Posterior vena cava (tissue), 2 donors: ENCODE measurements around the gene SHROOM3. TPM values are rescaled to one million over a fixed set of nuclear protein-coding genes. Genes with fewer than 3 reads are reported as not detected.
A peak's percentile ranks its signal among the peaks of the same experiment; 100 is the strongest.
"Not testable (repeated sequence)": the region's sequence is repeated elsewhere in the genome, so short reads cannot be mapped to it uniquely, and the experiment has no call there.

Source experiments
- DNase-seq: peaks from one replicate; pipeline ENCODE4 v3.0.0-alpha.2; 2020; ENCODE audit warnings: low spot score
- intact Hi-C, 2 donors: fragments of 100-400 bp; cut with DNase I; formaldehyde crosslinking; loops; one replicate each; pipeline versions ENCODE4 v1.14.1 to v1.14.2; 2022 to 2023
- total RNA-seq, 2 donors: library from RNA; stranded (reverse); fragmentation: NEBNext Ultra II Directional; extraction: Animal tissue kit (Norgen Biotek cat#: 25700); gene quantifications; one replicate each; pipeline ENCODE4 v1.2.1, GENCODE V29; 2021
- donor health status: DM: yes; HTN: yes; CAD: no.
- donor health status: DM: yes; HTN: yes; CAD: no.

SHROOM3 gene
- total RNA-seq, 2 donors from 2014 or later, result 71.4 to 77.8 TPM

GRCh38 chr4:76605099-76605563 is 170.1 kb downstream of the SHROOM3 start:
- intact Hi-C loops, result loop anchor here in 1 of 2 donors (5.0 kb wide), 1 partner anchor 88 kb away; no protein-coding TSS in a partner anchor
- DNase-seq, result no peak

DNA sequence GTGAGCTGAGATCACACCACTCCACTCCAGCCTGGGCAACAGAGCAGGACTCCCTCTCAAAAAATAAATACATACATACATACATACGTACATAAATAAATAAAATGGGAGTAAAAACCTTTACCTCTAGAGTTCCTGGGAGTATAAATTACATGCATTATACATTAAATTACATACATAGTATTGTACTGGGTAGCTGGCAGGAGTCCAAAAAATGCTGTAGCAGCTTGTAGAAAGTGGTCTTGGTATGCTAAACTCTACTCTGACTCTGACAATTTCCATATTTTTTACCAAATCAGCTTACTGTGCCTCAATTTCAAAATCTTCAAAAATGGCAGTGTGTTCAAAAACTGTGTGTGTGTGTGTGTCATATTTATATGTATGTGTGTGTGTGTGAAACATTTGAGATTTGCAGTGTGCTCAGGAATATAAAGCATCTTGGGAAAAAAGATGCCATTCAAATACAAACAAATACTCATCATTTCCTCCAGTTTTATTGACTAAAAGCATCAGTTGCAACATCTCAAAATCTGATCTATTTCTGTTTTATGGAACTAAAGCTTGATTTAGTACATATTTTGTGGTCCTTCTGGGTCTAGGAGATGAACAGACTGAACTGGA is 171.7 kb downstream of the SHROOM3 start:
- no peak for DNase-seq
- intact Hi-C loops, result loop anchor here (1.0 to 5.0 kb wide), 2 partner anchors 42 to 89 kb away; no protein-coding TSS in a partner anchor

DNA sequence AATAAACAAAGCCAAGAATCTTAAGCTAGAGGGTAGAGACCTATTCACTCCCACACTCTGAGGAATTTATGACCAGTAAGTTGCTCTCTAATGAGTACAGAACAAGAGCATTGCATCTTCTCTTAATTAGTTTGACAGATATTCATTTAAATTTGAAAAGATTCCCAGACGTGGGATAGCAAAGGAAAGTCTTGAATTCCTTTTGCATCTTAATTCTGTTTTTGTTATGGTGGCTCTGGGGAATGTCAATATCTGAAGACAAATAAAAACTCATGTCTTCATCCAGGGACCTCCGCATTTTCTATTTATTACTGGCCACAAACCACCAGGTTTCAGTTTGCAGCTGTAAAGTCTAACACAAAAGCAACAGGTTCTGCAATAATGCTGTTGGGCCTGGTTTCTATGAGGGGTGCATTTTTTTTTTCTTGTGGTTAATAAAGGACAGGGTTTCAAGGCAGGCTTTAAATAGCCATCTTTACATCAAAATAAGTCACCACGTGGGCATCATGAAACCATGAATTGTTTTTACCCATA is 172.3 kb downstream of the SHROOM3 start:
- intact Hi-C loops, result loop anchor here (1.0 to 5.0 kb wide), 2 partner anchors 43 to 90 kb away; no protein-coding TSS in a partner anchor
- no peak for DNase-seq

- intact Hi-C loops, result loop anchor here (1.0 to 5.0 kb wide), 2 partner anchors 44 to 91 kb away; no protein-coding TSS in a partner anchor
- no peak for DNase-seq
Measured at GRCh38 chr4:76607846-76608245, 172.8 kb downstream of the SHROOM3 start.

DNA sequence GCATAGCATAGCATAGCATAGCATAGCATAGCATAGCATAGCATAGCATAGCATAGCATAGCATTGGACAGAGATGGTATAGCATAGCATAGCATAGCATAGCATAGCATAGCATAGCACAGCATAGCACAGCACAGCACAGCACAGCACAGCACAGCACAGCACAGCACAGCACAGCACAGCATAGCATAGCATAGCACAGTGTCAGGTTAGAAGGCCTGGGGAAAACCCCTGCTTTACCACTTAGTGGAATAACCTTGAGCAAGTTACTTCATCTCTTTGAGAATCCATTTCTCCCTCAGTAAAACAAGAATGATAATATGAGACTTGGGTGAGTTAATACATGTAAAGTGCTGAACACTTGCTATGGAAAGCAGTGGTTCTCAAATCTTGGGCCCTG is 173.5 kb downstream of the SHROOM3 start:
- intact Hi-C loops, result loop anchor here in 1 of 2 donors (5.0 kb wide), 1 partner anchor 91 kb away; no protein-coding TSS in a partner anchor

GRCh38 chr4:76610751-76611547 is 175.9 kb downstream of the SHROOM3 start:
- intact Hi-C loops, result no loop called here
- DNase-seq, result no peak

More for the DNA sequence above, 173.5 kb downstream of the SHROOM3 start:
- DNase-seq, result not testable (repeated sequence)

DNA sequence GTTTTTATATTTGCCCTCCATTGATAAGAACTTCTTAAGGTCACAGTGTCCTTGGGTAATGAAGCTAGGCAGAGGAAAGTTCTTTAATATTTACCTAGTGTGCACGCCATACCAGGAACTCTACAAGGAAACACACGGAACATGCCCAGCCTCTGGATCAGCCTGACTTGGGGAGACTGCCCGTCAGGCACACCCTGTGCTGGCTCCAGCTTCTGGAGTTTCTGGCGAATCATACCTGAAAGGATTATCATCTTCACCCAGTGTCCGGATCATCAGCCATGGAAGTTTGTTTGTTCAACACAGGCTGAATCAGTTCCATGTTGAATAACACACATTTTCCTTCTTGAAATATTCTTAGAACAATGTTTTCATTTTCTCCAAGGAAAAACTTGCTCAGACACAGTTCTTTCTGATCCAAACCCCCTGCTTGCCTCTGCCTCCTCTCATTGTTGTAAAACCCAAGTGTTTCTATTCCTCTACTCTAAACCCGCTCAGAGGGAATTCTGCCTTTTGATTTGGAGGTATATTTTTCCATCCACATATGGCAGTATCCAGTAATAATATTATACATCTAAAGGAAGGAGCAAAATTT is 176.7 kb downstream of the SHROOM3 start:
- intact Hi-C loops, result no loop called here
- DNase-seq, result no peak

DNA sequence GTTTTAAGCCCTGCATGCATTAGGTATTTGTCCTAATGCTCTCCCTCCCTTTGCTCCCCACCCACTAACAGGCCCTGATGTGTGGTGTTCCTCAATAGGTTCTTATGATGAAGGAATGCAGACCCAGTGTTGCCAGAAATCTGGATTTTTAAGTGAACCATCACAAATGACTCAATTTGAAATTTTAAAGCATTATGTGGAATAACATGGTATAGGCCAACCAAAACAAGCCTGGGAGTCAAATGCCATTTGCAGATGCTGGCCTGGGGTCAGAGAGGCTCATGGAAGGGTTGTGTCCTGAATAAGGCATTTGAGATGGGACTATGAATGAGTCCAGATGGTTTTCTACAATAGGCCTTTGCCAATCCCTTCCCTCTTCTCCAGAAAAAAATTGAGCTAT is 179.6 kb downstream of the SHROOM3 start:
- no peak for DNase-seq
- intact Hi-C loops, result no loop called here

DNA sequence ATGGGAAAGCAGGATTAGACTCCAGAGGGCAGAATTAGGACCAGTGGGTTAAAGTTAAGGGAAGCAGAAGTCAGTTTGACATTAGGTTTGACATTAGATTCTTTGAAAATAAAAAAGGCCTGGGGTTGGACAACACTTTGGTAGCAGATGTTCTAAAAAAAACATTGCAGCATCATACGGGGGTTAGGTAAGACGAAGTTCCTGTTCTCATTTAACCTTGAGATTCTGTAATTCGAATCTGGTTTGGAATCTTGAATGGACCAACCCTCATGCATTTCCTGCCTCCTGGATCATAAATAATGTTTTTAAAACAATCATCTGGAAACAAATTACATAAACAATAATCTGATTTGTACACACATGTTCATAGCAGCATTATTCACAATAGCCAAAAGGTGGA is 181.0 kb downstream of the SHROOM3 start:
- intact Hi-C loops, result no loop called here
- no peak for DNase-seq

GRCh38 chr4:76616526-76616925 is 181.5 kb downstream of the SHROOM3 start:
- intact Hi-C loops, result no loop called here
- no peak for DNase-seq

GRCh38 chr4:76620723-76621468 is 185.9 kb downstream of the SHROOM3 start:
- intact Hi-C loops, result no loop called here
- no peak for DNase-seq

- intact Hi-C loops, result no loop called here
Measured at GRCh38 chr4:76622126-76622525, 187.1 kb downstream of the SHROOM3 start.

DNA sequence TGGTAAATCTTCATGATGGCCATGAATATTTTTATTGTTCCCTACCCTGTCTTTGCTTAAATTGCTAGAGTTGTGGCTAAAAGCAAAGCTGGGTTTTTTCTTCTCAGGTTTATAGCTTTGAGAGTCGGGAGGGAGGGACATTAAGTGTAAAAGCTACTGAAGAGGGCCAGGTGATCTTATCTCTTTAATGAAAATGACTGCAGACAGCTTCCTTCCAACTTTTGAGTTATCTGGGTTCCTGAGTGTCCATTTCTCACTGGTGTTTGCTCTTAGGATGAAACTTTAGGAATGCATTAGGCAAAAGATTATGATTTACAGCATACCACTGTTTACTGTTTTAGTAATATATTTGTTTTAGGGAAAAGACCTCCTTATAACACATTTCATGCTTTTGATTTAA is 187.7 kb downstream of the SHROOM3 start:
- intact Hi-C loops, result no loop called here
- DNase-seq, result no peak

More at GRCh38 chr4:76622126-76622525, 187.1 kb downstream of the SHROOM3 start:
- DNase-seq, result no peak

GRCh38 chr4:76623217-76624045 is 188.4 kb downstream of the SHROOM3 start:
- no peak for DNase-seq
- intact Hi-C loops, result no loop called here

- DNase-seq, result peak; percentile 78
Measured at GRCh38 chr4:76624241-76624681, 189.2 kb downstream of the SHROOM3 start.

DNA sequence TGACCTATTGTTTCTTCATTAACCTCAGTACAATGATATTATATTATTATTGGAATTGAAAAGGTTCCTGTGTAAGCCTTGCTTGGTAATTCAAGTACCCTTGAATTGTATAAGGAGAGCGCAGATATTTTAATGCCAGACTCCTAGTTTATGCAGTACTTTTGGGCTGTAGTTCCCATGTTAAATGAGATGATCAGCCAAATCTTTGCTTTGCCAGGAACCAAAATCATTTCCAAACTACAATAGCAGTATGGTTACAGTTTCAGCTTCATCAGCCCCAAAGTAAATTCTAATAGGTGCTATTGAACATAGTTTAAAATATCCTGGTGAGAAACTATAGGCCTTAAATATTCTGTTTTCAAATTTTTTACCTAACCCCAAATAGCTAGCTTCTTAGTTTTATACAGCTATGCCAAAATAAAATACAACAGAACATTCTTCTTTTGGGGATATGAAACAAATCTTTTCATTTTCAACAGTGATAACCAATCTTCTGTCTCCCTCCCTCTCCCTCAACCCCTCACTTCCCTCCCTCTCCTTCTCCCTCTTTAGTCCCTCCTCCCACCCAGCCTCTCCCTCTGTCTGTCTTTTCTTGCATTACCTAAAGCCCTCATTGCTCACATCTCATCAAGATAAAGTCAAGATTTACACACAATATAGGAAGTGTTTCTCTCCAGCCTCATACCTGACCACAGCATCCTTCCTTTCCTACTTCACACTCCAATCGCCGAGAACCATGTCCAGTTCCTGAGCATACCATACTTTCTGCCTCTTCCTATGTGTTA is 190.1 kb downstream of the SHROOM3 start:
- intact Hi-C loops, result no loop called here

More at GRCh38 chr4:76624241-76624681, 189.2 kb downstream of the SHROOM3 start:
- intact Hi-C loops, result no loop called here

More for the DNA sequence above, 190.1 kb downstream of the SHROOM3 start:
- no peak for DNase-seq
